Body of pancreas (tissue), 4 donors: Measurements from ENCODE around the gene KDM4C.

Source experiments
- POLR2A ChIP-seq, 3 donors: fragments of 450-650 bp; IDR thresholded peaks; one replicate each; pipeline ENCODE4 v1.6.1; 2016; ENCODE audit warnings: antibody characterized with exemption in 3 of 3, mild to moderate bottlenecking in 2 of 3
- TF ChIP-seq, protein P1 (sequence below), 7 experiments: fragments of 450-650 bp in 4 of 7; fragments of 200-600 bp in 3 of 7; sonication (generic) in 3 of 7; IDR thresholded peaks; one replicate each; pipeline ENCODE4 v1.5.1; 2016 to 2019; ENCODE audit warnings: antibody characterized with exemption in 7 of 7

DNA sequence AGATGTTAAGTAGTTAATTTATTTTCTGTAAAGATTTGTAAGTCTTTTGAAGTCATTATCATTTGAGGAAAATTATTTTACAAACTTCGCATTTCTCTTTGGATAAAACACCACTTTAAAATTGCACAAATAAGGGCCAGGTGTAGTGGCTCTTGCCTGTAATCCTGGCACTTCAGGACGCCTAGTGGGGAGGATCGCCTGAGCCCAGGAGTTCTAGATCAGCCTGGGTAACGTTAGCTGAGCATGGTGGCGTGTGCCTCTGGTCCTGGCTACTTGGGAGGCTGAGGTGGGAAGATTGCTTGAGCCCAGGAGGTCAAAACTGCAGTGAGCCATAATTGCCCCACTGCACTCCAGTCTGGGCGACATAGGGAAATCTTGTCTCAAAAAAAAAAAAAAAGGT is 185.5 kb downstream of the KDM4C start:
- TF ChIP-seq, protein P1, sequence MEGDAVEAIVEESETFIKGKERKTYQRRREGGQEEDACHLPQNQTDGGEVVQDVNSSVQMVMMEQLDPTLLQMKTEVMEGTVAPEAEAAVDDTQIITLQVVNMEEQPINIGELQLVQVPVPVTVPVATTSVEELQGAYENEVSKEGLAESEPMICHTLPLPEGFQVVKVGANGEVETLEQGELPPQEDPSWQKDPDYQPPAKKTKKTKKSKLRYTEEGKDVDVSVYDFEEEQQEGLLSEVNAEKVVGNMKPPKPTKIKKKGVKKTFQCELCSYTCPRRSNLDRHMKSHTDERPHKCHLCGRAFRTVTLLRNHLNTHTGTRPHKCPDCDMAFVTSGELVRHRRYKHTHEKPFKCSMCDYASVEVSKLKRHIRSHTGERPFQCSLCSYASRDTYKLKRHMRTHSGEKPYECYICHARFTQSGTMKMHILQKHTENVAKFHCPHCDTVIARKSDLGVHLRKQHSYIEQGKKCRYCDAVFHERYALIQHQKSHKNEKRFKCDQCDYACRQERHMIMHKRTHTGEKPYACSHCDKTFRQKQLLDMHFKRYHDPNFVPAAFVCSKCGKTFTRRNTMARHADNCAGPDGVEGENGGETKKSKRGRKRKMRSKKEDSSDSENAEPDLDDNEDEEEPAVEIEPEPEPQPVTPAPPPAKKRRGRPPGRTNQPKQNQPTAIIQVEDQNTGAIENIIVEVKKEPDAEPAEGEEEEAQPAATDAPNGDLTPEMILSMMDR (IDR thresholded peaks at IDR 0.05): no peak
- no peak for TF ChIP-seq POLR2A (IDR thresholded peaks at IDR 0.05)
